ENCODE measurements around the gene CNKSR2. TPM values are rescaled to one million over a fixed set of nuclear protein-coding genes. Genes with fewer than 3 reads are reported as not detected.

CNKSR2 gene
- 0.49 and 3.3 TPM in 2 replicates for total RNA-seq

DNA sequence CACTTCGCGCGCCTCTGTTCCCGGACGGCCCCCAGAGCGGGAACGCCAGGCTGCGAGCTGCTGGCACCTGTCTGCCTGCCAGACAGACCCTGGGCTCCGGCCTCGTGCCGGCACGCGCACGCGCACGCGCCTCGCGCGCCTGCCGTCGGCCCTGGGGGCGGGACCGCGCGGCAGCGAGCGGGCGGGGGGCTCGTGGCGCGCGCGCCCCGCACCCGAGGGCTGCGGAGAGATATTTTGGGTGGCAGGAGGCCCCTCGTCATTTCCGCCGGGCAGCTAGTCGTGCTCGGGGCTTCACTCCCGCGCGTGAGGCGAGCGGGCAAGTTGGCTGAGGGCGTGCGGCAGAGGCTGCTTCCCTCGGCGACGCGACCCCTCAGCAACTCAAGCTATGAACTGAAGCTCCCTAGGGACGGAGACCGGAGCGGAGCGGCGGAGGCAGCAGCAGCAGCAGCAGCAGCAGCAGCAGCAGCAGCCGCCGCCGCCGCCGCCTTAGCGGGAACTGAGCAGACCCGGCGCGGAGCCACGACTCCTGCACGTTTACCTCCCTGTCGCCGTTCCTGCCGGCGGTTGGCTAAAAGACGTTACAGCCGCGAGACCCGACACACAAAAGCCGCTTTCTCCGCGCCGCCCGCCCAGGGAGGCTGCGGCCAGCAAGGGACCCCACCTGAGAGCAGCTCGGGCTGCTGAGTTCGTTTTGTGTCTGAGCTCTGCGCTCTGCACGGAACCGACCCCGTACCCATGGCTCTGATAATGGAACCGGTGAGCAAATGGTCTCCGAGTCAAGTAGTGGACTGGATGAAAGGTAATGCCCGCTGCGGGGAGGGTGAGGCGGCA, at the start of gene CNKSR2:
Gene CNKSR2 (plus strand): TSS at position 256 of the 831 bp plus-strand sequence. CDS start 480 bp downstream, at position 736.

DNA sequence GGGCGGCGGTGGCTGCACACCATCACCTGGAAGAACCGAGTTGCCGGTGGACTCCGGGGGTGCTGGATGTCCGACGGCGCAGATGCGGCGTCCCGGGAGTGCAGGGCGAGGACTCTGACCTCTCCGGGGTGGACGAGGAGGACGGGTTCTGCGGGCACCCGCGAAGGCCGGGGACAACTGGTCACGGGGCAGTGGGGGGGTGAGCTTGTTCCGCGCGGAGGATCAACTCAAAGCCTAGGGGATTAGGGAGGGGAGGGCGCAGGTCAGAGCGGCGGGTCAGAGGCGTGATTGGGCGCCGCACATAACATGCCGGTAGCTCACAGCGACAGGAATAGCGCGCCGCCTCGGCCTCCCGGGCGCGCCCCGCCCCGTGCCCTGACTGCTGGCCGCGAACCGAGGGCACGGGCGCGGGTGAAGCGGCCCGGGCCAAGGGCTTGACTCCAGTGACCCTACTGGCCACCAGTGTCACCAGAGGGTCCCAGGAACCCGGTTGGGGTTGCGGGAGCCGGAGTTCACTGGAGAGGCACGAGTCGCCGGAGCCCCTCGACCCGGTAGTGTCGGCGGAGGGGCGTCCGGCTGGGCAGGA, 284.0 kb downstream of the CNKSR2 start, which contains the start of gene KLHL34:
Gene KLHL34 (minus strand): TSS at position 179 of the 586 bp plus-strand sequence. CDS start 542 bp downstream, outside the sequence.

